Activated effector memory CD4-positive, alpha-beta T cell treated with anti-CD3 and anti-CD28 coated beads, Interleukin-2, amount 50 U/mL, for 16 hours (primary cell): ENCODE data around the gene EXOC6.

ENCODE experiments used
- DNase-seq: peaks from one replicate; pipeline ENCODE4 v3.0.0-alpha.2; 2020

Gene EXOC6, protein sequence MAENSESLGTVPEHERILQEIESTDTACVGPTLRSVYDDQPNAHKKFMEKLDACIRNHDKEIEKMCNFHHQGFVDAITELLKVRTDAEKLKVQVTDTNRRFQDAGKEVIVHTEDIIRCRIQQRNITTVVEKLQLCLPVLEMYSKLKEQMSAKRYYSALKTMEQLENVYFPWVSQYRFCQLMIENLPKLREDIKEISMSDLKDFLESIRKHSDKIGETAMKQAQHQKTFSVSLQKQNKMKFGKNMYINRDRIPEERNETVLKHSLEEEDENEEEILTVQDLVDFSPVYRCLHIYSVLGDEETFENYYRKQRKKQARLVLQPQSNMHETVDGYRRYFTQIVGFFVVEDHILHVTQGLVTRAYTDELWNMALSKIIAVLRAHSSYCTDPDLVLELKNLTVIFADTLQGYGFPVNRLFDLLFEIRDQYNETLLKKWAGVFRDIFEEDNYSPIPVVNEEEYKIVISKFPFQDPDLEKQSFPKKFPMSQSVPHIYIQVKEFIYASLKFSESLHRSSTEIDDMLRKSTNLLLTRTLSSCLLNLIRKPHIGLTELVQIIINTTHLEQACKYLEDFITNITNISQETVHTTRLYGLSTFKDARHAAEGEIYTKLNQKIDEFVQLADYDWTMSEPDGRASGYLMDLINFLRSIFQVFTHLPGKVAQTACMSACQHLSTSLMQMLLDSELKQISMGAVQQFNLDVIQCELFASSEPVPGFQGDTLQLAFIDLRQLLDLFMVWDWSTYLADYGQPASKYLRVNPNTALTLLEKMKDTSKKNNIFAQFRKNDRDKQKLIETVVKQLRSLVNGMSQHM

DNA sequence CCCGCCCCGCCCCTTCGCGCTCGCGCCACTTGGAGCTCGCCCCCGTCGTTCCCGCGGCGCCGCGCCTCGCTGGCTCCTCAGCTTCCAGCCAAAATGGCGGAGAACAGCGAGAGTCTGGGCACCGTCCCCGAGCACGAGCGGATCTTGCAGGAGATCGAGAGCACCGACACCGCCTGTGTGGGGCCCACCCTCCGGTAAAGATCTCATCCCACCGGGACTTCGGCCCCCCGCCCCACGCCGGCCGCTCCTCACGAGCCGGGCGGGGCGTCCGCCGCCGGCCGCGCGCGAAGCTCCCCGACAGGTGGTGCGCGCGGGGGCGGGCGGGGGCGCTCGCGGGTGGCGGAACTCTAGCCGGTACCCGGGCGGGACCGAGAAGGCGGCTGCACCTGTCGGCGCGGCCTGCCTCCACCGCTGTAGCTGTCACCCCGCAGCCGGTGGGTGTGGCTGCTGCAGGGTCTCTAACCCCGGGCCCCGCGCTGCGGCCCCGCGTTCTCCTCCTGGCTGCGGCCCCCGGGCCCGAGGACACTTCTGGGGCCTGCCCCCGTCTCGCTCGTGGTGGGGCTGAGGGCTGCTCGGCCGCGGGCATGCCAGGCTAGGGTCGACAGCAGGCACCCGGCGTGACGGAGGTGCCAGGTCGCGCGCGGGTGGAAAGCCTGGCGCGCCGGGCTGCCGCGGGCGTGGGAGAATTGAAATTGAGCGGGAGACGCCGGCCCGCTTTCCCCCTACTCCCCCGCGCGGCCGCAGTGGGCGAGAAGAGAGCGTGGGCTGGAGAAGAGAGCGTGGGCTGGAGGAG, at the start of gene EXOC6:
TSS of gene EXOC6 (plus strand) at position 80 of the 793 bp plus-strand sequence. CDS start at position 94, 14 bp downstream.
- peak; percentile 95 for DNase-seq

- no peak for DNase-seq
Observed at GRCh38 chr10:92799568-92799967, 48.8 kb upstream of the EXOC6 start.

- no peak for DNase-seq
Observed at GRCh38 chr10:92800134-92800733, 48.1 kb upstream of the EXOC6 start.

- DNase-seq = no peak
Observed at GRCh38 chr10:92801978-92802872, 46.1 kb upstream of the EXOC6 start.

GRCh38 chr10:92809840-92810239, 38.5 kb upstream of the EXOC6 start:
- no peak for DNase-seq

DNA sequence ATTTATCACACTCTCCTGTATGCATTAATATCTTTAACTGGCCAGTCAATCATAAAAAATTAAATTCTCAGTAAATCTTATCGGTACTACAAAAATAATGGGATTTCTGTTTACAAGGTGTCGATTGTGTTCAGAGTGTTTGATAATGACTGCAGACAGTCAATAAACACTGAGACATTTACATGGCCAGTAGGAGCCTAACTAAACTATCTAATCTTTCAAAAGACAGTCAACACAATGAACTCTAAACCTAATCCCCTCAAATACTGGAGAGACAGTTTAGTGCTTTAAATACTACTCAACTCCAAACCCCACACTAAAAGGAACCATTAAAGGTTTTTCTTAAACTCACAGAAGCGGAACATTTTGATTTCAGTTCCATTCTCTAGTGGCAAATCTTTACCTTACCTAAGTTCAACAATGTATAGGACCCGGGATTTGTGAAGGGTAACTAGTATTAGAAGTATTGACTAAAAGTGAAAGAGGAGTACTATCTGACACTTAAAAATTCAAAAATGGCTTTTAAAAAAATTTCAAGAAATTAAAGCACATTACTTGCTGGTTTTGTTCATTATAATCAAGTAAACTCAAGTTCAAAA, 37.3 kb upstream of the EXOC6 start:
- no peak for DNase-seq

- DNase-seq = no peak
Observed at GRCh38 chr10:92811986-92812385, 36.3 kb upstream of the EXOC6 start.

DNA sequence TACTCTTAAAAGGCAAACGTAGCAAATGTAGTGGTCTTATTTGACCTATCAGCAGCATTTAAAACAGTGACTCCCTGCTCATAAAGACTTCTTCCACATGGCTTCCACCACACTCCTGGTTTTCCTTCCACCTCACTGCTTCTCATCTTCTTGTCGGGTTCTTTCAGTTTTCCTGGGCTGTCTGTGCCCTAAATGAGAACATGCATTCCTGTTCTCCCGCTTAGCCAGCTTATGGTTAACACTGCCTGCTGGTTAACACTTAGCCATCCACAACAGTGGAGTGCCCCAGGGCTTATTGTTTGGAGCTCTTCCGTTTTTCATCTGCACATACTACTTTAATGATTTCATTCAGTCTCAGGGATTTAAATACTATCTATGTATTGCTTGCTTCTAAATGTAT, 34.3 kb upstream of the EXOC6 start:
- no peak for DNase-seq

DNA sequence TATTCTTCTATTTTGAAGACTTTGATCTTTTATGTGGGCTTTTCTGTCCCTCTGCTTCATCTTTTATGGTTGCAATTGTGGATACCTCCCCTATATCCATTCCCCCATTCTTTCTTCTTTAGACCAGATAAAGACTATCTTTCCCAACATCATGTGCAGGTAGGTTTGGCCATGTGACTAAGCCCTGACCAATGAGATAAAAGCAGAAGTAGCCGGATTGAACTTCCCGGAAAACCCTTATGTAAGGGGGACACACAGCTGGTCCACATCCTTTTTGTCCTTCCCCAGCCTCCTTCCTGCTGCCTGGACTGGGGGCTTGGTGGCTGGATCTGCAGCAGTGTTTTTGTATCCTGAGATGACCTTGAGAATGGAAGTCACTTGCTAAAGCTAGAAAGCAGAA, 33.5 kb upstream of the EXOC6 start:
- no peak for DNase-seq

DNA sequence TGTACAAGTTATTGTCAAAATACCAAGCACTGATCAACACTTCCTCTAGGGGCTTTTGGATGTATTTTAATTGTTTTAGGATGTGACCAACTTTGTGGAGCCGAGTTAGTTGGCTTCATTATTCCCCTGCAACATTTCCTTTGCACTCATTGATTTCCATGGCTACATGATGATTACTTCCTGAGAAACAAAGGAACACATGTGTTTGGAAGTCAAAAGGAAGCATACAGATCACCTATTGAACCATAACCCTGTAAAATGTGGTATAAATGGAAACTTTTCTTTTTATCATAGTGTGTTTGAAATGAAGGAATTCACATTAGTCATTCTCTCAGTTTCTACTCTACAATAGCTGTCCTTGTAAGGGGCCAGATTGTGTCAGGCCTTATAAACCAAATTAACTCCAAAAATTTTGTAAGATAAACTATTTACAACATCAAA, 32.2 kb upstream of the EXOC6 start:
- no peak for DNase-seq

GRCh38 chr10:92822060-92822634, 26.2 kb upstream of the EXOC6 start:
- no peak for DNase-seq

- no peak for DNase-seq
Observed at GRCh38 chr10:92822964-92823363, 25.4 kb upstream of the EXOC6 start.

- no peak for DNase-seq
Observed at GRCh38 chr10:92826061-92826460, 22.3 kb upstream of the EXOC6 start.

DNA sequence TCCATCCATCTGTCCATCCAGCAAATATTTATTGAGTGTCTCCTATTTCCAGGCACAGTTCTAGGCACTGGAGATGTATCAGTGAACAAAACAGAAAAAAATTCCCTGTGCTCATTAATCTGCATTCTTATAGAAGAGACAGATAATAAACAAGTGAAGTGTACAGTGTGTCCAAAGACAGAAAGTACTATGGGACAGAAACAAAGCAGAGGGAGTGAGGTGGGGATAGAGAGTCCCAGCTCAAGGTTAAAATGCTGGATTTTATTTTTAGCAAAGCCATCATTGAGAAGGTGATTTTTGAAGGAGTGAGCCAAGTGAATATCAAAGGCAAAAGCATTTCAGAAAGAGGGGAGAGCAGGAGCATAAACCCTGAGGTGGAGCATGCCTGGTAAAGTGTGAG, 21.8 kb upstream of the EXOC6 start:
- no peak for DNase-seq

GRCh38 chr10:92829042-92829785, 19.1 kb upstream of the EXOC6 start:
- DNase-seq = no peak

DNA sequence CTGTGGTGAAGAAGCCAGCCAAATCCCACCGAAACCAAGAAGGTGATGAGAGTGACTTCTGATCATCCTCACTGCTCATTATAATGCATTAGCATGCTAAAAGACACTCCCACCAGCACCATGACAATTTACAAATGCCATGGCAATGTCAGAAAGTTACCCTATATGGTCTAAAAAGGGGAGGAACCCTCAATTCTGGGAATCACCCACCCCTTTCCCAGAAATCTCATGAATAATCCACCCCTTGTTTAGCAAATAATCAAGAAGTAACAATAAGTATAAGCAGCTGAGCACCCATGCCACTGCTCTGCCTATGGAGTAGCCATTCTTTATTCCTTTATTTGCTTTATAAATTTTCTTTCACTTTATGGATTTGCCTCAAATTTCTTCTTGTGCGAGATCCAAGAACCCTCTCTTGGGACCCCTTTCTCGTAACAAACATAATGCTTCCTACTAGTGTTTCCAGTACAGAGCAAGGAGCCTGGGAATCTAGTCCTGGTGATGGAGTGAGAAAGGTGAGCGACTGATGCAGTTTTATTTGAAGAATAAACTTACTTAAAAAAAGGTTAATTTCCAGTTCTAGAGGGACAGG, 18.4 kb upstream of the EXOC6 start:
- no peak for DNase-seq

GRCh38 chr10:92830478-92831389, 17.6 kb upstream of the EXOC6 start:
- DNase-seq = peak; percentile 72

DNA sequence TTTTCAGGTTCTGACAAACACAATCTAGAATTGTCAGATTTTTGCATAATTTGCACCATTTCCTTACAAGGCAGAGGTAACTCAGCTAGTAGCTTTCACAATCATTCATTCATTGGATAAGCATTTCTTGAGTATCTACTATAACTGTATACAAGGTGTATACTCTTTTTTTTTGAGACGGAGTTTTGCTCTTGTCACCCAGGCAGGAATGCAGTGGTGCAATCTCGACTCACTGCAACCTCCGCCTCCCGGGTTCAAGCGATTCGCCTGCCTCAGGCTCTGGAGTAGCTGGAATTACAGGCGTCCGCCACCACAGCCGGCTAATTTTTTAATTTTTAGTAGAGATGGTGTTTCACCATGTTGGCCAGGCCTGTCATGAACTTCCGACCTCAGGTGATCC, 16.2 kb upstream of the EXOC6 start:
- DNase-seq = no peak
